H9 (cell line): ENCODE results near the gene KRTAP5-7. TPM values are rescaled to one million over a fixed set of nuclear protein-coding genes. Genes with fewer than 3 reads are reported as not detected.

ENCODE experiments used
- DNase-seq: peaks from one replicate; pipeline ENCODE4 v3.0.0-alpha.2; 2017
- H2AFZ ChIP-seq: one replicate; pipeline ENCODE4 v1.6.1; 2013; ENCODE audit warnings: mild to moderate bottlenecking, low read length, control low read depth, moderate library complexity
- H2AK5ac ChIP-seq: 2 replicates; pipeline ENCODE4 v1.6.1; 2013; ENCODE audit warnings: low read length, control low read depth, mixed read lengths; ENCODE audit not compliant: insufficient read length
- H2BK120ac ChIP-seq: one replicate; pipeline ENCODE4 v1.6.1; 2013; ENCODE audit warnings: low read depth, mild to moderate bottlenecking, low read length, control low read depth, inconsistent platforms; ENCODE audit not compliant: poor library complexity, severe bottlenecking
- H2BK12ac ChIP-seq: 2 replicates; pipeline ENCODE4 v1.6.1; 2013; ENCODE audit warnings: low read length, control low read depth, mixed read lengths, low read depth; ENCODE audit not compliant: insufficient read length
- H2BK15ac ChIP-seq: 2 replicates; pipeline ENCODE4 v1.6.1; 2013; ENCODE audit warnings: low read depth, low read length, control low read depth
- H2BK20ac ChIP-seq: one replicate; pipeline ENCODE4 v1.6.1; 2013; ENCODE audit warnings: low read depth, mild to moderate bottlenecking, low read length, control low read depth, inconsistent platforms; ENCODE audit not compliant: poor library complexity, severe bottlenecking
- H2BK5ac ChIP-seq: 2 replicates; pipeline ENCODE4 v1.6.1; 2013; ENCODE audit warnings: low read length, control low read depth, mixed read lengths; ENCODE audit not compliant: insufficient read length
- H3K14ac ChIP-seq: 2 replicates; pipeline ENCODE4 v1.6.1; 2013; ENCODE audit warnings: low read length, control low read depth; ENCODE audit not compliant: insufficient read depth
- H3K18ac ChIP-seq: 2 replicates; pipeline ENCODE4 v1.6.1; 2013; ENCODE audit warnings: low read depth, mild to moderate bottlenecking, mixed read lengths, low read length, control low read depth; ENCODE audit not compliant: insufficient read length
- H3K23ac ChIP-seq: 2 replicates; pipeline ENCODE4 v1.6.1; 2013; ENCODE audit warnings: low read length, control low read depth, mixed read lengths, low read depth; ENCODE audit not compliant: insufficient read length
- H3K23me2 ChIP-seq: 2 replicates; pipeline ENCODE4 v1.6.1; 2013; ENCODE audit warnings: low read depth, mild to moderate bottlenecking, mixed read lengths, low read length, control low read depth; ENCODE audit not compliant: insufficient read length, poor library complexity, severe bottlenecking
- H3K27ac ChIP-seq: 2 replicates; pipeline ENCODE4 v1.5.1; 2013; ENCODE audit warnings: low read length, control low read depth, mixed read lengths, low read depth; ENCODE audit not compliant: insufficient read length
- H3K27me3 ChIP-seq: 2 replicates; pipeline ENCODE4 v1.6.1; 2013; ENCODE audit warnings: low read length, control low read depth, inconsistent platforms; ENCODE audit not compliant: insufficient read depth
- H3K4ac ChIP-seq: 2 replicates; pipeline ENCODE4 v1.6.1; 2013; ENCODE audit warnings: low read depth, mild to moderate bottlenecking, control low read depth, inconsistent platforms, low read length, moderate library complexity
- H3K4me1 ChIP-seq: 2 replicates; pipeline ENCODE4 v1.6.1; 2013; ENCODE audit warnings: low read length, control low read depth, inconsistent platforms; ENCODE audit not compliant: insufficient read depth
- H3K4me2 ChIP-seq: 2 replicates; pipeline ENCODE4 v1.6.1; 2013; ENCODE audit warnings: low read length, control low read depth, mixed read lengths; ENCODE audit not compliant: insufficient read length, insufficient read depth
- H3K56ac ChIP-seq: 2 replicates; pipeline ENCODE4 v1.6.1; 2013; ENCODE audit warnings: low read depth, mild to moderate bottlenecking, mixed read lengths, low read length, control low read depth; ENCODE audit not compliant: insufficient read length
- H3K79me1 ChIP-seq: 2 replicates; pipeline ENCODE4 v1.6.1; 2013; ENCODE audit warnings: low read depth, mild to moderate bottlenecking, moderate library complexity, low read length, control low read depth, inconsistent platforms; ENCODE audit not compliant: insufficient read depth, poor library complexity, severe bottlenecking
- H3K79me2 ChIP-seq: 2 replicates; pipeline ENCODE4 v1.6.1; 2013; ENCODE audit warnings: low read length, control low read depth, inconsistent platforms; ENCODE audit not compliant: insufficient read depth
- H3K9ac ChIP-seq: 2 replicates; pipeline ENCODE4 v1.6.1; 2013; ENCODE audit warnings: low read length, control low read depth, mixed read lengths; ENCODE audit not compliant: insufficient read length; ENCODE audit errors: extremely low read depth
- H3K9me3 ChIP-seq: one replicate; pipeline ENCODE4 v1.6.1; 2013; ENCODE audit warnings: low read depth, low read length, inconsistent platforms; ENCODE audit not compliant: control insufficient read depth
- H3T11ph ChIP-seq: one replicate; pipeline ENCODE4 v1.6.1; 2013; ENCODE audit warnings: mild to moderate bottlenecking, low read length, control low read depth, inconsistent platforms
- H4K20me1 ChIP-seq: one replicate; pipeline ENCODE4 v1.6.1; 2013; ENCODE audit not compliant: control insufficient read depth, insufficient read length, insufficient read depth
- H4K5ac ChIP-seq: 2 replicates; pipeline ENCODE4 v1.6.1; 2013; ENCODE audit warnings: low read depth, mild to moderate bottlenecking, mixed read lengths, low read length, control low read depth; ENCODE audit not compliant: insufficient read length
- H4K8ac ChIP-seq: replicated peaks from 2 replicates; pipeline ENCODE4 v1.6.1; 2013; ENCODE audit warnings: low read length, control low read depth, mixed read lengths, low read depth; ENCODE audit not compliant: insufficient read length
- H4K91ac ChIP-seq: 2 replicates; pipeline ENCODE4 v1.6.1; 2013; ENCODE audit warnings: low read depth, mild to moderate bottlenecking, moderate library complexity, mixed read lengths, low read length, control low read depth; ENCODE audit not compliant: insufficient read length
- H3K27ac Mint-ChIP-seq, 3 experiments: 2 replicates in 2 of 3; 3 replicates in 1 of 3; pipeline ENCODE4 v1.8.0; 2020 to 2021; ENCODE audit warnings: mixed read lengths in 3 of 3, mild to moderate bottlenecking in 1 of 3, moderate library complexity in 1 of 3
- H3K27me3 Mint-ChIP-seq: 2 replicates; pipeline ENCODE4 v1.8.0; 2021; ENCODE audit warnings: low read depth, mild to moderate bottlenecking, moderate library complexity, mixed read lengths
- H3K36me3 Mint-ChIP-seq, 3 experiments: 2 replicates in 2 of 3; 3 replicates in 1 of 3; pipeline ENCODE4 v1.8.0; 2020 to 2021; ENCODE audit warnings: low read depth in 3 of 3, mixed read lengths in 3 of 3; ENCODE audit not compliant: insufficient read depth in 1 of 3
- H3K4me1 Mint-ChIP-seq, 2 experiments: 2 replicates each; pipeline ENCODE4 v1.8.0; 2020; ENCODE audit warnings: mixed read lengths in 2 of 2
- H3K4me3 Mint-ChIP-seq, 2 experiments: 2 replicates in 1 of 2; 3 replicates in 1 of 2; pipeline ENCODE4 v1.8.0; 2020 to 2021; ENCODE audit warnings: mild to moderate bottlenecking in 2 of 2, mixed read lengths in 2 of 2, moderate library complexity in 1 of 2
- H3K9me3 Mint-ChIP-seq, 2 experiments: 2 replicates in 1 of 2; 3 replicates in 1 of 2; pipeline ENCODE4 v1.8.0; 2020; ENCODE audit warnings: mild to moderate bottlenecking in 2 of 2, mixed read lengths in 2 of 2, moderate library complexity in 1 of 2
- WGBS: extraction: QIAGEN DNeasy Blood & Tissue Kit; methylation state at CpG from one replicate; pipeline ENCODE4 v1.1.7; 2013; ENCODE audit warnings: missing lambda C conversion rate, low lambda C conversion rate, mixed read lengths; ENCODE audit not compliant: insufficient read length; ENCODE audit errors: extremely low coverage; 5-methylcytosine and 5-hydroxymethylcytosine counted together
- total RNA-seq: library from RNA; stranded (reverse); gene quantifications from 2 replicates; pipeline ENCODE4 v1.2.1, GENCODE V29; 2021
- TF ChIP-seq, protein P1 (sequence below): fragments of 200-600 bp; sonication (generic); conservative IDR thresholded peaks from 3 replicates; pipeline ENCODE4 v1.8.0; 2021; ENCODE audit warnings: antibody characterized with exemption, mild to moderate bottlenecking

KRTAP5-7 gene
- total RNA-seq, 1 experiment from 2014 or later = not detected

DNA sequence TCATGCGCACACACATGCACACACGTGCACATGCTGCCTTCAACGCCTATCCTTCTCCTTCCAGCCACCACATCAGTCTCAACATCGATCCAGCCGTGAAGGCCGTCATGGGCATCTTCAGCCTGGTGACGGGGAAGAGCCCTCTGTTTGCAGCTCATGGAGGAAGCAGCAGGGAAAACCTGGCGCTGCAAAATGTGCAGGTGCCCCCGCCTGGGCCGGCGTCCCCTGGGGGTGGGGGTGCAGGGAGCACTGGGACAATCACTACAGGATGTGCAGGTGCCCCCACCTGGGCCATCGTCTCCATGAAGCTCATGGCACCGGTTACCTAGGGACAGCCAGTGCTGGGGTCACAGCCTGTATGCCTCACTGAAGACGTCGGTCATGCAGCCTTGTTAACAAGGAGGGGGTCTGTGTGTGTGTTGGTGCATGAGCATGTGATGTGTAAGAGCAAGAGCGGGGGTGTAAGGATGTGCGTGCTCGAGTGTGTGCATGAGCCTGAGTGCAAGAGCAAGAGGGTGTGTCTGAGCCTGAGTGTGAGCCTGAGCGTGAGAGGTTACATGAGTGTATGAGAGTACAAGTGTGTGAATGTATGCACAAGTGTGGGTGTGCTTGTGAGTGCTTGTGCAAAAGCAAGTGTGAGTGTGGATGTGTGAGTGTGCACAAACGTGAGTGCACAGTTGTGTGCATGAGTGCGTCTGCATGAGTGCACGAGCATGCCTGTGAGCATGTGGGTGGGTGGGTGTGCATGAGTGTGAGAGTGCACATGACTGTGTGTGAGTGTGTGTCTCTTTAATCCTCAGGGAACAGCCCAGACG, 42.6 kb upstream of the KRTAP5-7 start:
- WGBS = no CpG with 5 or more reads among the region's 23 CpGs
- TF ChIP-seq, protein P1, sequence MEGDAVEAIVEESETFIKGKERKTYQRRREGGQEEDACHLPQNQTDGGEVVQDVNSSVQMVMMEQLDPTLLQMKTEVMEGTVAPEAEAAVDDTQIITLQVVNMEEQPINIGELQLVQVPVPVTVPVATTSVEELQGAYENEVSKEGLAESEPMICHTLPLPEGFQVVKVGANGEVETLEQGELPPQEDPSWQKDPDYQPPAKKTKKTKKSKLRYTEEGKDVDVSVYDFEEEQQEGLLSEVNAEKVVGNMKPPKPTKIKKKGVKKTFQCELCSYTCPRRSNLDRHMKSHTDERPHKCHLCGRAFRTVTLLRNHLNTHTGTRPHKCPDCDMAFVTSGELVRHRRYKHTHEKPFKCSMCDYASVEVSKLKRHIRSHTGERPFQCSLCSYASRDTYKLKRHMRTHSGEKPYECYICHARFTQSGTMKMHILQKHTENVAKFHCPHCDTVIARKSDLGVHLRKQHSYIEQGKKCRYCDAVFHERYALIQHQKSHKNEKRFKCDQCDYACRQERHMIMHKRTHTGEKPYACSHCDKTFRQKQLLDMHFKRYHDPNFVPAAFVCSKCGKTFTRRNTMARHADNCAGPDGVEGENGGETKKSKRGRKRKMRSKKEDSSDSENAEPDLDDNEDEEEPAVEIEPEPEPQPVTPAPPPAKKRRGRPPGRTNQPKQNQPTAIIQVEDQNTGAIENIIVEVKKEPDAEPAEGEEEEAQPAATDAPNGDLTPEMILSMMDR = no peak
- Mint-ChIP-seq H3K27me3 (no peaks in the 10 kb centered on the region), H3K36me3 (peaks cover 24 to 72% (median 50%) of the 10 kb centered on the region in 3 experiments; a peak in 6 of 7 replicates), H3K9me3 (no peaks in the 10 kb centered on the region), H3K27ac (no peak overlapping the region), H3K4me3 (no peak overlapping the region), H3K4me1 (peaks cover 4 to 6% of the 10 kb centered on the region in 2 experiments; a peak in 3 of 4 replicates)
- Histone ChIP-seq H3K18ac (no peak overlapping the region), H3T11ph (no peak overlapping the region), H3K4ac (no peak overlapping the region), H3K79me1 (no peaks in the 10 kb centered on the region), H4K5ac (no peak overlapping the region), H2AFZ (no peak overlapping the region), H2BK12ac (no peak overlapping the region), H3K9ac (no peak overlapping the region), H3K4me2 (no peak overlapping the region), H3K79me2 (no peaks in the 10 kb centered on the region), H3K27me3 (no peaks in the 10 kb centered on the region), H2BK120ac (no peak overlapping the region), H3K4me1 (no peaks in the 10 kb centered on the region), H2BK15ac (no peak overlapping the region), H3K56ac (no peak overlapping the region), H3K23ac (no peak overlapping the region), H3K9me3 (no peaks in the 10 kb centered on the region), H2BK5ac (no peak overlapping the region), H4K8ac (no peak overlapping the region), H3K23me2 (no peaks in the 10 kb centered on the region), H2AK5ac (no peak overlapping the region), H4K20me1 (no peaks in the 10 kb centered on the region), H4K91ac (no peak overlapping the region), H3K27ac (no peak overlapping the region), H2BK20ac (no peak overlapping the region), H3K14ac (no peak overlapping the region)
- DNase-seq = no peak
